HG02943 (cell line): ENCODE results near the gene KRTDAP.

Experiments
- ATAC-seq: cut with Tn5 transposase; IDR thresholded peaks from one replicate; pipeline ENCODE4 v1.9.1; 2021; ENCODE audit warnings: mild to moderate bottlenecking, low read depth, moderate library complexity; ENCODE audit not compliant: unreplicated experiment

KRTDAP gene

DNA sequence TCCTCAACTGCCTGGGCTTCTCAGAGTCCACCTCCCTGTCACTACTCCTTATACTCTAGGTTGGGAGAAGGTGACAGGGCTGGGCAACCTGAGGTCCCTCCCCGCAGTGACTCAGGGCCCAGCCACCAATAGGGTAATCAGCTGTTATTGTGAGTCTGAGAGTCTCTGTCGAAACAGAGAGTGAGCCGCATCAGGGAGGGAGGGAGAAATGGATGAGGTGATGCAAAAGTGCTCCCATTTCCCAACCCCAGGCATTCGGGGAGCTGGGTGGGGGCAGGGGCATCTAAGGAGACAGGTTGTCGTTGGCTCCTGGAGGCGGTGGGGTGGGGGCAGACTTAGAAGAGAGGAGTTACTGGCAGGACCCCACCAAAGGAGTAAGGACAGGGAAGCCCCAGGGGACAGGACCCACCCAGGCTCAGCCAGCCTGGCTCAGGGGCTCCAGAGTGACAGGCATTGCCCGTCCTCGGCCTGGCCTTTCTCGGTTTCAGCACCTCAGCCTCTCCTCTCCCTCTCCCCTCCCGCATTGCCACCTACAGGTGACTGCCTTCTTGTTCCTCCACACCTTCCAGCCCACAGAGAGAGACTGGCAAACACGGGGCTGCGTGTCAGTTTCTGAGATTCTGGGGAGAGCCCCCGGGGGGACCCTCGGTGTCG is 23.5 kb upstream of the KRTDAP start, which contains the start of gene DMKN:
TSS of gene DMKN (minus strand) at position 22 of the 654 bp plus-strand sequence. CDS start 174 bp downstream, outside the sequence.
- no peak for ATAC-seq

DNA sequence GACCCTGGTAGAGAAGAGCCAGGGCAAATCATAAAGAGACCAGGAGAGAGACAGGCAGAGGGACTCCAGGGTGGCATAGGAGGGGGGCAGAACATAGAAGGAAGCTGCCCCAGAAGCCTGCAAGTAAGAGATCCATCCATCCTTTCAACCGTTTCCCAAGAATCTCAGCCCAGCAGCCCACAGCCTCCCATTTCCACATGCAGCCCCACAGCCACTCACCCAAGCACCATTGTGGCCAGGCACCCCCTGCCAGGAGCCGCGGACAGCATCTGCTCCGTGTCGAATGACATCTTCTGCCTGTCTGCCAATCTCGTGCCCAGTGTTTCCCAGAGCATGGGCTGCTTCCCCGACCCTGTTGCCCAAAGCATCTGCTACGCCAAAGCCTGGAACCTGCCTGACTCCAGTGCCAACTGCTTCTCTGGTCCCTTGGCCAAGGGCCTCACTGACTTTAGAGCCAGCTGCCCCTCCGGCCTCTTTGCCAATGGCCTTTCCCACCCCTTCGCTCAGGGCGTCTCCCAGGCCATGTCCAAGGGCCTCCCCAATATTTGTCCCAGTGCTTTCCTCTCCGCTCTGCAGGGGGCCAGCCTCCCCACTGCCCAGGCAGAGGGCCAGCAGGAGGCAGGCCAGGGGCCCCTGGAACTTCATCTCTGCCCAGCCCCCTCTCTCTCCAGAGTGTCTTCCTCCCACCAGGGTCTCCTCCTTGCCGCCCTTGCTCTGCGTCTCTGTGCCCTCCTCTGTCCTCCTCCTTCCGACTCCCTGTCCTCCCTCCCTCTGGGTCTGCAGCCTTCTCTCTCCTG is 22.8 kb upstream of the KRTDAP start:
- no peak for ATAC-seq

DNA sequence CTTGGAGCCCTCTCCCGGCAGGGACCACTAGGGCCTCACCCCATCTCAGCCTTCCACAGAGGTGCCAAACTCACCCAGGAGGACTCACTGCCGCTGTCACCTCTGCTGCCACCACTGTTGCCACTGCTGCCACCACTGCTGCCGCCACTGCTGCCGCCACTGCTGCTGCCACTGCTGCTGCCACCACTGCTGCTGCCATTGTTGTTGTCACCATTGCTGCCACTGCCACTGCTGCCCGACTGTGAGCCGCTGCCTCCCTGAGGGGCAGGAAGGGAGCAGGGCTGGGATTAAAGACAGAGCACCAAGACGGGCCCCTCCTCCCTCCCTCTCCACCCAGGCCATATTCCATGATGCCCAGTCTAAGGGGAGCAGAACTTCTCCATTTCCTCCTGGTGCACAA is 21.1 kb upstream of the KRTDAP start:
- ATAC-seq = no peak

DNA sequence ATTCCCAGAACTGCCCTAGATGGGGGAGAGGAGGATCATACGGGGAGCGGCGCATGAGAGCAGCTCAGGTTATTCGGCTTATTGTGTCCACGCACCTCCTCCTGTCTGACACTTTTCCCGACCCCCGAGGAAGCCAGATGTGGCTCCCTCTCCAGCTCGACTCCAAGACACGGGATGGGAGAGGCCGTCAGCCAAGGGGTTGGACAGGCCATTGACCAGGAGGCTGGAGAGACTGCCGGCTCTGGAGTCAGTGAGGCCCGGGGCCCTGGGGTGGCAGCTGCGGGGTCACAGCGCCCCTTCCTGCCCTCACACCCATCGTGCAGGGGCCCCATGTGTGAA is 20.3 kb upstream of the KRTDAP start:
- ATAC-seq = no peak

DNA sequence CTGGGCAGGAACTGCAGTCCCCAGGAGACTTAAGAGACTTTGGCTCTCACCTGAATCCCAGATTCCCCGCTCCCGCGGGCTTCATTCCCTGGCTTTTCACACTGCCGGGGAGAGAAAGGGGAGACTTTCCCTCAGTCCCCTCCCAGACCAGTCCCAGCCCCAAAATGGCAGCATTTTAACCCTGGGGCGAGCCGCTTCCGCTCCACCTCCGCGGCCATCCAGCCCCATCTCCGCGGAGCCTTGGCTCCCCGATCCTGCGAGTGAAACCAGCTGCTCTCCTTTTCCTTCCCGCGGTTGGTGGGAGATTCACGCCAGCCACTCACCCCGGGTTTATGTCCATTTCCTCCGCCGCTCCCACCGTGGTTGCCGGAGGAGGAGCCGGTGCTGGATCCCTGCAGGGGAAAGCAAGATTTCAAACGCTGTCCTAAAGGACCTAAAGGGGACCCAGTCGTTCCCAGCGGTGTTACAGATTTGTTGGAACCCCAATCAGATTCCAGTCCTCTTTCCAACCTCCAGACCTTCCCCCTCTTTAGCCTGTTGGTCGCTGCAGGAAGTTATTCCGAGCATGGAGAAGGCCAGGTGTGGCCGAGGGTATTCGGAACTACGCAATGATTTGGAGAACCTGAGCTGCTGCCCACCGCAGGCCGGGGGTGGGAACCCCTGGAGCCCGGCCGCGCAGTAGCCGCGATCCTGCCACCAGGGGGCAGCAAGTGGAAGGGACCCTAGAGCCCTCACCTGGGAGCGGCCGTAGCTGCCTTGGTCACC is 19.8 kb upstream of the KRTDAP start:
- ATAC-seq = no peak

DNA sequence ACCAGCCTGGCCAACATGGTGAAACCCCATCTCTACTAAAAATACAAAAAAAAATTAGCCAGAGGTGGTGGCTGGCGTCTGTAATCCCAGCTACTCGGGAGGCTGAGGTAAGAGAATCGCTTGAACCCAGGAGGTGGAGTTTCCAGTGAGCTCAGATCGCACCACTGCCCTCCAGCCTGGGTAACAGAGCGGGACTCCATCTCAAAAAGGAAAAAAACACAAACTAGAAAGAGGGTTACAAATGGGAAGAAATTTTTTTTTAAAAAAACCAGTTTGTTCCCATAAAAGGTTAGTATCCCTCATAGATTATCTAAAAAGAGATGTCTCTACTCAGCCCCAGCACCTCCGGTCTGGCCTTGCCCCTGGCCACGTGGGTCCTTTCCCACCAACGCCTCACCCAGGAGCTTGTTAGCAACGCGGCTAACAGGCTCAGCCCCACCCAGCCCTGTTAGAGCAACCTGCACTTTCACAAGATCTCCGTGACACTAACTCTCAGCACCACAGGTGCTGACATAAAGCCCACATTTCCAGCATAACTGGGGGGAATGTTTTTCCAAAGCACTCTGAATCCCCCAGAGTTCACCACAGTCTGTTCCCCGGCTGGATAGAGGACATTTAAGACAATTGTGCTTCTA is 18.9 kb upstream of the KRTDAP start:
- no peak for ATAC-seq

DNA sequence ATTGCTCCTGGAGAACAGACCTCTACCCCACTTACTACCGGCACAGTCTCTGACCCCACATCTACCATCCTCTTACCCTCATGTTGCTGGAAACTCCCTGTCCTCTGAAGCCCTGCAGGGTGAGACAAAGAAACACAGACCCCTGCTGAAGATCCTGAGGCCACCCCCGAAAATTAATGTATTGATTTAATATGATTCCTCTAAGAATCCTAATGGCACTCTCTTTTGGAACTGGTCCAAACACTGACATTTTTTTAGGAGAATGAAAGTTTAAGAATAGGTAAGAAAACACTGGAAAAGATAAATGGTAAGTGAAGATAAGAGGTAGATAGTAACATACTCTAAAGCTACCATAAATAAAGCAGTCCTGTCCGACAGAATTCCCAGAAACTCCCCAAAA is 17.9 kb upstream of the KRTDAP start:
- no peak for ATAC-seq

DNA sequence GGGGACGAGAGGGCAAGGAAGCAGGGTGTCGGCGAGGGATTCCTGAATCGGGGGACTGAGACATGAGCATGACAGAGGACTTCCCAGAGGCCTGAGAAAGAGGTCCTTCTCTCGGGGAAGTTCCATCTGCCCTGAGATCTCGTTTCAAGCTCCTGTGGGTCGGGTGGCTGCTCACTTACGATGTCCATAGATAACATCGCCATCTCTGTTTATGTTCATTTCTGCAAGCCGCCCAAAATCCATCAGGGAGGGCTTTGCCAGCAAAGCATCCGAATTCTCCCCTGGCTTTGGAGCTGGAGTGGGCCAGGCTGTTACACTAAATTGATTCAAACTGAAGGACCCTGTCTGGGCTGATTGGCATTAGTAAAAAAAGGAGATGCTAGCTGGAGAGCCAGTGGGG is 17.3 kb upstream of the KRTDAP start:
- no peak for ATAC-seq

DNA sequence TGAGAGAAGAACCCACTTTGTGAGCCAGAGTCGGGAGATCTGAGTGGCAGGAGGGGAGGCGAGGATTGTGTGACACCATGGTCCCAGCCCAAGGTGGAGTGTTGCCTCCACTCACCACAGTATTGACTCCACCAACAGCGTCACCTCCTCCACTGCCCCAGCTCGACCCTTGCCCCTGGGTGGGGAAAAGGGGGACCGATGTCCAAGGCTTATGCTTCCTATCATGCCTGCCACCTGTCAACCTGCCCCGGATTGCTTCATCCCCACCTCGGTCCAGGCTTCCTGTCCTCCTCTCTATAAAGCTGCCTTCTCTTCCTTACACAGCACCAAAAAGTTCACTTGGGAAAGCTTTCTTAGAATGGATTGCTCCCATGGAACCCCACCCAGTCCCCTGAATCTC is 15.7 kb upstream of the KRTDAP start:
- no peak for ATAC-seq

DNA sequence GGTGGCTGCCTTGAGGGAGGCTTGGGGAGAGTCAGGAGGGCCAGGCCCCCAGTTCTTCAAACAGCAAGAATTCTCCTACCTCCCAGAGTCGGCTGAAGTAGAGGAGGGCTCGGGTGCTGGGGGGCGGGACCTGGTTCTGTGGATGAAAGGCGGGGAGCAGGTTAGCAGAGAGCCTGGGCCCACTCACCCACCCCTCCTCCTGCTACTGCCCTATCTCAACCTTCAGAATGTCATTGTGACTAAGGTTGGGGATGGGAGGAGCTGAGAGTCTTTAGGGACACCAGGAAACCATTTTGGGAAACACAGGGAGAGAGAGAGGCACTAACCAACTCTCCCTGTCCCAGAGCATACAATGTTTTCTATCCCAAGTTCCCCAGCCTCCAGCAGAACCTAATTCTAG is 12.5 kb upstream of the KRTDAP start:
- ATAC-seq = no peak

DNA sequence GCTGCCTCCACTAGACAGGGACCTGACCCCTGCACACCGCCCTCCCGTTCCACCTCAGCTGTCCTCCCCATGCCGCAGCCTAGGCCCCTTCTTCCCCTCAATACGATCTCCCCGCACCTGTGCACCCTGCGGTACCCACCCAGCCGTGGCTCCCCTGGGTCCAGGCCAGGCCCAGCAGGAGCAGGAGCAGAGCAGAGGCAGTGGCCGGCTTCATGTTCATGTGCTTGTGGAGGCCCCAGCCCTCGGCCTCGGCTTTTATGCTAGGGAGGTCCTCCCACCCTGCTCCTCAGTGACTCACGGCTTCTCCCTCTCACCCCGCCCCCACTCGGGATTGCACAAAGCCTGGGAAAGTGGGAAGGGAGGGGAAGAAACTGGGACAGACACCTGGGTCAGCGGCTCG is 11.4 kb upstream of the KRTDAP start:
- ATAC-seq = no peak

DNA sequence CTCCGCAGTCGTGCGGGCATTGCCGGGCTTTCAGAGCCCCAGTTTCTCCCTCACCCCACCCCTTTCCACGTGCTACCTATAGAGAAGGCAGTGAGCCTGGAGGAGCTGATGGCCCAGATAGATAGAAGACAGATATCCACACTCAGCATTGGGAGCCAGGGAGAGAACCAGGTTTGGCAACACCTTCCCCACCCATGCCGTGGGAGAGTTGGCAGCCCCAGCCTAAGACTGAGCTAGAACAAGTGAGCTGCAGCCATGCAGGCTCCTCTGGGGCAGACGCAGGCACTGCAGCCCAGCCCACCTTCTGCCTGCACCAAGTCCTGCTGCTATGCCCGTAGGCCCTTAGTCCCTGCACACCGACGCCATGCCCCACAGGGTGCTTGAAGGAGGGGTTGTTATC is 10.3 kb upstream of the KRTDAP start:
- no peak for ATAC-seq

DNA sequence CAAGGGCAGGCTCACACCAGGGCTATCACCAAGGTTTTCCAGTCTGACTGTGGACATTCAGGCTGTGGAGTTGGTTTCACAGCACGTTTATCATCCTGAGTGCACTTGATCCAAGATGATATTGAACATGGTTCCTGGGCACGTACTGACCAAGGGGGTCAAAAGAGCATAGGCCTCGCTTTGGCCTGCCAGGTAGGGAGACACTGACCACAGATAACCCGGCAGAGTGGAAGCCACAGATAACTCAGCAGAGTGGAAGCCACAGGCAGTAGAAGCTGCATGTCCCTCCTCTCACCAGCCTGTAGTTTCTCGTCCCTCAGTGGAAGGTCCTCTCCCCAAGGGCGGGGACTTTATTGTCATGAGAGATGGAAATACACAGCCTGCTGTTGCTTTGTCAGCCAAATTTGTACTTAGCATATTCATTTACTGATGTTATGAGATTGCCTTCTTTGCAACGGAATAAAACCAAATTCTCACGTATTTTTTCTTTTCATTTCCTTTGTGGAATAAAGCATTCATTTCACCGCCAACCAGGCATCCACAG is 8.8 kb upstream of the KRTDAP start:
- ATAC-seq = no peak

DNA sequence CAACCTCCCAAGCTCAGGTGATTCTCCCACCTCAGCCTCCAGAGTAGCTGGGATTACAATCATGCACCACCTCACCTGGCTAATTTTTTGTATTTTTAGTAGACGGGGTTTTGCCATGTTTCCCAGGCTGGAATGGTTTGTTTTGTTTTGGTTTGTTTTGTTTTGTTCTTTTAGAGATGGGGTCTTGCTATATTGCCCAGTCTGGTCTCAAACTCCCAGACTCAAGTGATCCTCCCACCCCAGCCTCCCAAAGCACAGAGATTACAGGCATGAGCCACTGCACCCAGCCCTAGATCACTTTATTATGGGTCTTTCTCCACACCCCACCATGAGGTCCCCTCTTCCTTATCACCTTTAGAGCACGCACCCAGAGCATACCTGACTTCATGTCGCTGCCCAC is 8.0 kb upstream of the KRTDAP start:
- ATAC-seq = no peak

DNA sequence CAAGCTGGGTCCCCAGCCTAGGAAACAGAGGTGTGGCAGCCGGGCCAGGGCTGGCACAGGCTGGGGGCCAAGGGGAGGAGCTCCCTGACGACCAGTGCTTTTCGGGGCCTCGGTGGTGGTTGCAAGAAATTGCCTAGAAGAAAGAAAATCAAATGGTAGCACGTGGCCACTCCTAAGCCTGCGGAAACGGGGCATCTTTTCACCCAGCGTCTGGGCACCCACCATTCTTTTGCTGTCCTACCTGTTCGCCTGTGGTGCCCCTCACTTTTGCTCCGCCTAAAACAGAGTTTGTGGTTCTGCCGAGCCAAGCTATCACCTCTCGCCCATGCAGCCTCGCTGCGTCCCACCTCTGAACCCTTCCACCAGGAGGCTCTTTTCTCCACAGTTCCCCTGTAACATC is 7.1 kb upstream of the KRTDAP start:
- ATAC-seq = no peak

DNA sequence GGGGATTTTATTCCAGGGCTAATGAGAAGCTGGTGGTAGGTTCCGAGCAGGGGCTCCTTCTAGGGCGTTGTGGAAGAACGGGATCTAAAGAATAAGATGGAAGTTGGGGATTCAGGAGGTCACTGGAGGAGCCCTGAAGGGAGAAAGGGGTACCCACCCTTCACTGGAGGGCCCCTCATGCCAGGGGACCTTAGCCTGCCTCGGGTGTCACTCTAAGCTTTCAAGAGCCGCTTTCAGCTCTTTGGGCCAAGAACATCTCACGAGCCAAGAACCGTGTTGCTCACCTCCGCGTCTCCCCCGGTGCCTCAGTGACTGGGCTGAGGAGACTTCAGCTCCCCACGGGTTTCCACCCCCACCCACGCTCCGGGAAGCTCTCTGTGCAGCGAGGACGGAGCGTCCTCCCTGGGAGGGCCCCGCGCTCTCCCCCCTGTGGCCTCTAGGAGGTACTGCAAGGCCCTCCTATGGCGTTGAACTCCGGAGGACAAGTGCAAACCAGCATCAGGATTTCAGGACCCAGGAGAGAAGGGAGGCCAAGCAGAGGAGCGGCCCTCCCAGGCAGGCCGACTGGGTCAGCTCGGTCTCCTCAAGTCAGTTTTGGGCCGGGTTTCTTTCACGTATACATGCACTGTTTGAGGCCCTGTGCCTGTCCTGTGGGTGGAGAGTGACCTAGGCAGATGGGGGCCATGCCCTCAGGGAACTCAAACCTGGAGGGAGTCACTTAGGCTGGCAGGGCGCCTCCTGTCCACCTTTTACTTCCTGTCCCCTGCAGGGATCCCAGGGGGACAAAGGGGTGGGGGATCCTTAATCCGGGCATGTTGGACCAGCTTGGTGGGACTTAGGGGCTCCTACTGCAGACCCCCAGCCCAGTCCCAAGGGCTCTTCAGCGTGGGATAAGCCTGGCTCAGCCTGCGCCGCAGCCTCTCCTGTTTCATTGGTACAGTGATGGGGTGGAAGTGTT is 5.1 kb upstream of the KRTDAP start:
- no peak for ATAC-seq

DNA sequence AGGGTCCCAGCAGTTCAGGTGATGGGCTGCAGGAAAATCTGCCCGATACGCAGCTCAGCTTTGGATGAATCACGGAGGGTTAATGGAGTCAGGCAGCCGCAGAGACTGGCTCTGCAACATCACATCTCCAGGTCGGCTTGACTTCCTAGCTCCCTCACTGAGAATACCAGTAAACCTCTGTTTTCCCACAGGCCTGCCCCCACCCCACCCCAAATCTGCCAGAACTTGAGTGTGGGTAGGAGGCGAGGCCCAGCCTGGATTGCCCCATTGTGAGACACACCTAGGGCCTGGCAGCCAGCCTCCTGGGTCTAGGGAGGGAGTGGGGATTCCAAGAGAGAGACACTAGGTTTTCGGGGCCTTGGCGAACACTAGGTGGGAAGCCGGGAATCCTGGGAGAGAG is 3.7 kb upstream of the KRTDAP start:
- no peak for ATAC-seq

DNA sequence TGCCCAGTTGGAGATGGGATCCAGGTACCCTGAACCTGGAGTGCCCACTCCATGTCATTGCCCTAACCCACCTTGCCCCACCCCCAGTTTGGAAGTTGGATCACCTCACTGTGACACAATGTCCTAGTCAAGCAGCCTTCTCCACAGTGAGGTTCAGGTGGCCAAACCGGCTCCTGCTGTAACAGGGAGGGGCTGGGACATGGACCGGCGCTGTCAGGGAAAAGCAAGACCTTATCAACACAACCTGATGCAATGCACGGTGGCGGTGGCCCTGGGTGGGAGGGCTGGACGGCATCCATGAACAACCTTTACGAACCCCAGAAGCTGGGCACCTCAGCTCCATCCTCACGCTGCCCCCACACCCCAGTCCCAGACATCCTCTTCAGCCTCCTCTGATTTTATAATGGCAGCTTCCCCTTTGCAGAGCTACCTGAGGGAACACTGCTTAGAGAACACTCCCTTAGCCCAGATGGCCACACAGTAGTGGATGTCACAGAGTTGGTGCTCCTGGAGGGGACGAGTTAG is 1.6 kb upstream of the KRTDAP start:
- ATAC-seq = no peak

DNA sequence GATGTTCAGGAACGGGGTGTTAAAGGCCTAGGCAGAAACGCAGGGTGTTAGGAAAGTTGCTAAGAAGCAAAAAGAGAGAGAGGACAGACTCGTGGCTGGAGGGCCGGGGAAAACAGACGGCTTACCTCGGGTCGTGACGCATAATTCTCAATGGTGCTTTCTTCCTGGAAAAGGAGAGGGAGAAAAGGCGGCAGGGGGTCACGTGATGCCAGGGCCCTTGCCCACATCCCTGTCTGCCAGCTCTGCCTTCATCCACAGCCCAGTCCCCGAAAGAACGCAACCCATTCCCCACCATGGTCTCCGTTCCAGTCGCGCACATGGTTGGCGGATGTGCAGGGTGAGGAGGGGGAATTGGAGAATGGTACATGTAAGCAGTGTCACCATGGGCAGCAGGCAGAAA is 1.6 kb downstream of the KRTDAP start:
- no peak for ATAC-seq
